ENCODE data around the gene PPP1R14B. TPM values are rescaled to one million over a fixed set of nuclear protein-coding genes. Genes with fewer than 3 reads are reported as not detected.

The PPP1R14B gene, protein sequence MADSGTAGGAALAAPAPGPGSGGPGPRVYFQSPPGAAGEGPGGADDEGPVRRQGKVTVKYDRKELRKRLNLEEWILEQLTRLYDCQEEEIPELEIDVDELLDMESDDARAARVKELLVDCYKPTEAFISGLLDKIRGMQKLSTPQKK
- 100 to 1,000 TPM; 144 to 444 (median 237) TPM for total RNA-seq

DNA sequence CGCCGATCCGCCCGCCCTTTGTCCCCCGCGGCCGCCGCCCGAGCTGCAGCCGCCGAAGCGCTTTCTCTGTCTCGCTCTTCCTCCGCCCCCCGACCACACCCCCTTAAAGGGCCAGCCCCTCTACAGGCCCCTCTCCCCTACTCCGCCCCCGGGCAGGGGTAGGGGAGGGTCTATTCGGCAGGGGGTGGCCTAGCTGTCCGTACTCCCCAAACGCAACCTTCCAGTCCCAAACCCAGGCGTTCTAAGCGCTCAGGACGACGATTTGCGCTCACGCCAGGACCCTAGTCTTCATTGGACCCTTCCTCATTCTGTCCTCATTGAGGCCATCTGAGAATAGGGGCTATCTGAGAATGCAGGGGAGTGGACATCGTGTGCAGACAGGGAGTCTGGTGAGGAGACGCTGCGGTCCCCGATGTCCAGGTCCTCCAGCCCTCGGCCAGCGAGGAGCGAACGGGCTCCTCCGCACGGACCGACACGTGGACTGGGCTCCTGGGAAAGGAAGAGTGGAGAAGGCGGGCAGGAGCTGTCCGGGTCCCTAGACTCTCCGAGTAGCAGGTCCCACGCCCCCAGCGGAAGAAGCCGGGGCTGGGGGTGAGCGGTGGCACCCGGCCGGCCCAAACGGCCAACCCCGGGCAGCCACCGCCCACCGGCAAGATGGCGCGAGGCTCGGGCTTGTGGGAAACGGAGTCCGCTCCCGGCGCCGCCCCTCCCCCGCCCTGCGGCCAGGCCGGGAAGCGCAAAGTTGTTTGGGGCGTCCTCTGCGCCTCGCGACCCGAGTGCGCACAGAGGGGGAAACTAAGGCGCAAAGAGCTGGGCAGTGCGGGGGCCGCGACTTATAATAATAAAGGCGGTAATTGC is at the start of gene PPP1R14B:
TSS of gene PPP1R14B (minus strand) at position 73 of the 858 bp plus-strand sequence. CDS start 270 bp downstream, outside the sequence.
- peak; percentile 49 to 64 for TF ChIP-seq POLR2A (IDR thresholded peaks at IDR 0.05)
- TF ChIP-seq, protein P1, sequence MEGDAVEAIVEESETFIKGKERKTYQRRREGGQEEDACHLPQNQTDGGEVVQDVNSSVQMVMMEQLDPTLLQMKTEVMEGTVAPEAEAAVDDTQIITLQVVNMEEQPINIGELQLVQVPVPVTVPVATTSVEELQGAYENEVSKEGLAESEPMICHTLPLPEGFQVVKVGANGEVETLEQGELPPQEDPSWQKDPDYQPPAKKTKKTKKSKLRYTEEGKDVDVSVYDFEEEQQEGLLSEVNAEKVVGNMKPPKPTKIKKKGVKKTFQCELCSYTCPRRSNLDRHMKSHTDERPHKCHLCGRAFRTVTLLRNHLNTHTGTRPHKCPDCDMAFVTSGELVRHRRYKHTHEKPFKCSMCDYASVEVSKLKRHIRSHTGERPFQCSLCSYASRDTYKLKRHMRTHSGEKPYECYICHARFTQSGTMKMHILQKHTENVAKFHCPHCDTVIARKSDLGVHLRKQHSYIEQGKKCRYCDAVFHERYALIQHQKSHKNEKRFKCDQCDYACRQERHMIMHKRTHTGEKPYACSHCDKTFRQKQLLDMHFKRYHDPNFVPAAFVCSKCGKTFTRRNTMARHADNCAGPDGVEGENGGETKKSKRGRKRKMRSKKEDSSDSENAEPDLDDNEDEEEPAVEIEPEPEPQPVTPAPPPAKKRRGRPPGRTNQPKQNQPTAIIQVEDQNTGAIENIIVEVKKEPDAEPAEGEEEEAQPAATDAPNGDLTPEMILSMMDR (IDR thresholded peaks at IDR 0.05 in 4 of 5, conservative IDR thresholded peaks at IDR 0.05 in 1 of 5): peak in 4 of 5 experiments; percentile 25 to 31 (median 28)
- in situ Hi-C loops (cut with MboI; ENCODE audit: low sequenced_read_pairs in 4 of 4) (no loop called here), intact Hi-C loops (cut with DNase I; ENCODE audit: low total_unique reads) (loop anchor here (1.0 to 10.0 kb wide), 2 partner anchors 23 to 628 kb away; partner anchors contain the start of gene EHD1)
- peak within 1 kb of the TSS; percentile 80 to 98 (median 94) for H3K4me3 ChIP-seq
- peaks cover 0 to 9% of the 10 kb centered on the region in 2 donors for H3K36me3 ChIP-seq
- ATAC-seq (peak; percentile 52 to 62), DNase-seq (peak; percentile 84 to 86)
- peak within 1 kb of the TSS; percentile 92 to 100 (median 96) for H3K27ac ChIP-seq
- no peaks in the 10 kb centered on the region for H3K9me3 ChIP-seq
- no peaks in the 10 kb centered on the region for H3K27me3 ChIP-seq
- H3K4me1 ChIP-seq: peaks cover 38 to 47% of the 10 kb centered on the region in 2 donors

DNA sequence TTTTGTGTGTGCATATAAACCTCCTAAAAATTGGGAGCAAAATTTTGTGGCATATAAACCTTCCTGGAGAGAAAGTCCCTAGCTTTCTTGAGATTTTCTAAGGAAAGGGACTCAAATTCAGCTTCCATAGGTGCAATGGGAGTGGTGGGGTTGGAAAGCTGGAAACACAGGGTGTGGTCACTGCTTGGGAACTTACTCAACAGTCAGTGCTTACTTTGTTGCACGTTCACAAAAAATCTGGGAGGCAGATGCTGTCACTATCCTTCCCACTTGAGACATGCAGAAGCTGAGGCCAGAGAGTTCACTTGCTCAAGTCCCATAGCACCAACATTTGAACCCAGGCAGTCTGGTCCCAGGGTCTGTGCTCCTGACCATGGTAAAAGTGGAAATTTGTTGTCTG is 49.5 kb upstream of the PPP1R14B start:
- no peaks in the 10 kb centered on the region for H3K9me3 ChIP-seq
- peaks cover 6 to 22% of the 10 kb centered on the region in 2 donors for H3K4me1 ChIP-seq
- intact Hi-C loops (cut with DNase I; ENCODE audit: low total_unique reads) (no loop called here), in situ Hi-C loops (cut with MboI; ENCODE audit: low sequenced_read_pairs in 4 of 4) (loop anchor here in 2 of 4 donors (5.0 kb wide), 1 partner anchor 94 kb away; no protein-coding TSS in a partner anchor)
- DNase-seq (no peak), ATAC-seq (no peak)
- H3K27ac ChIP-seq: no peak overlapping the region
- no peaks in the 10 kb centered on the region for H3K36me3 ChIP-seq
- peaks cover 82 to 88% (median 85%) of the 10 kb centered on the region in 3 donors for H3K27me3 ChIP-seq
- H3K4me3 ChIP-seq: no peak overlapping the region
- TF ChIP-seq, protein P1 (IDR thresholded peaks at IDR 0.05 in 4 of 5, conservative IDR thresholded peaks at IDR 0.05 in 1 of 5): no peak
- no peak for TF ChIP-seq POLR2A (IDR thresholded peaks at IDR 0.05)

DNA sequence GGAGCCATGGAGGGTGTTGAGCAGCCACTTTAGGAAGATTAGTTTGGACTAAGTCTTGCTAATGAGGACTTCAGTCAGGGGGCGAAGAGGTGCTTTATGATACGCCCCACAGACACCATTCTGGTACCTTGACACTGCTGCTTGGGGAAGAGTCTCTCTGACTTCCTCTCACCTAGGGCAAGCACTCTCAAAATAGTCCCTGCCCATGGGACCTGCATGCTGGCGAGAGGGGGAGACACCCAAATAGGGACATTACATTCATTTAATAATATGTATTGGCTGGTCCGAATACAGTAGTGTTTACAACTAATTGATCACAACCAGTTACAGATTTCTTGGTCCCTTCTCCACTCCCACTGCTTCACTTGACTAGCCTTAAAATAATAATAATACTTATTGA is 49.0 kb upstream of the PPP1R14B start:
- in situ Hi-C loops (cut with MboI; ENCODE audit: low sequenced_read_pairs in 4 of 4): loop anchor here in 2 of 4 donors (5.0 kb wide), 1 partner anchor 93 kb away; no protein-coding TSS in a partner anchor
- Histone ChIP-seq H3K4me1 (peaks cover 5 to 20% of the 10 kb centered on the region in 2 donors), H3K36me3 (no peaks in the 10 kb centered on the region), H3K27ac (no peak overlapping the region), H3K4me3 (no peak overlapping the region), H3K27me3 (peaks cover 77 to 92% (median 89%) of the 10 kb centered on the region in 3 donors), H3K9me3 (no peaks in the 10 kb centered on the region)
- TF ChIP-seq, protein P1 (IDR thresholded peaks at IDR 0.05 in 4 of 5, conservative IDR thresholded peaks at IDR 0.05 in 1 of 5): no peak
- no peak for TF ChIP-seq POLR2A (IDR thresholded peaks at IDR 0.05)
- ATAC-seq (no peak), DNase-seq (no peak)
- intact Hi-C loops (cut with DNase I; ENCODE audit: low total_unique reads): no loop called here

DNA sequence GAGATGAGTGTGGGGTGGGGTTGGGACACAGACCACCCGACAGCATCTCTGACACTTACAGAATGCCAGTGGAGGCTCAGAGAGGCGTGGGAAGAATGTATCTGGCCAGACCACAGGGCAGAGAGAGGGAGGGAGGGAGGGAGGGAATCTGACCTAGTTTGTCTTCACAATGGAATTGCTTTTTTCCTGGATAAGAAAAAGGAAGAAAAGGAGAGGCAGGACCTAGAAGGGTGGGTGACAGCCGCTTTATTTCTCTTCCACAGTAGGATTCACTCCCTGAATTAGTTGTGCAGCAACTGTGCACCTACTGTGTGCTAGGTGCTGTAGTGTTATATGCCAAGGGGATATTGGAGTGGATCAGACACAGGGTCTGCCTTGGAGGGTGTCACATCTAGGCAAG is 48.0 kb upstream of the PPP1R14B start:
- DNase-seq (no peak), ATAC-seq (no peak)
- Histone ChIP-seq H3K27ac (no peak overlapping the region), H3K27me3 (peaks cover 67 to 84% (median 80%) of the 10 kb centered on the region in 3 donors), H3K4me3 (no peak overlapping the region), H3K4me1 (peaks cover 0 to 10% of the 10 kb centered on the region in 2 donors), H3K36me3 (no peaks in the 10 kb centered on the region), H3K9me3 (no peaks in the 10 kb centered on the region)
- TF ChIP-seq POLR2A (IDR thresholded peaks at IDR 0.05): no peak
- TF ChIP-seq, protein P1 (IDR thresholded peaks at IDR 0.05 in 4 of 5, conservative IDR thresholded peaks at IDR 0.05 in 1 of 5): no peak
- intact Hi-C loops (cut with DNase I; ENCODE audit: low total_unique reads) (no loop called here), in situ Hi-C loops (cut with MboI; ENCODE audit: low sequenced_read_pairs in 4 of 4) (loop anchor here in 2 of 4 donors (5.0 kb wide), 1 partner anchor 92 kb away; no protein-coding TSS in a partner anchor)

Measured in gastrocnemius medialis (tissue), 4 donors.